Measurements from ENCODE around the gene TNFRSF18.
"Not testable (repeated sequence)": the region's sequence is repeated elsewhere in the genome, so short reads cannot be mapped to it uniquely, and the experiment has no call there.

TNFRSF18 gene

DNA sequence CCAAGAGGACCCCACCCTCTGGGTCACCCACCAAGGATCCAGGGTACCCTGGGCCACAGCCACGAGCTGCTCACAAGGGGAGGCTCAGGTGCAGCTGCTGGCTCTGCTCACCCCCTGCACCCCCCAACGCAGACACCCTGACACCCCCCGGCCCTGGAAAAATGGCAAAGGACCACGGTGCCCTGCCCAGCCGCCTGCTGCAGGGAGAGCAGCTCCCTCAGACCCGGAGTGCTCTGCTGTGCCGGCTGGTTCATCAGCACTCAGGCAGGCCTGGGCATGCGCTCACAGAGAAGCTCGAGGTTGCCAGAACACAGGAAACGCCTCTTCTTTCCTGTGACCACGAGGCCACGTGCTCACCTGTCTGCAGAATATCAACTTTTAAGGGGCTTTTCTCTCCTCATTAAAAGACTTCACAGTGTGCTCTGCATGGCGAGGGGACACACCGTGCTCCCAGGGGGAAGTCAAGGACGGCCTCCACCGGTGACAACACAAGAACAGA lies 44.4 kb upstream of the TNFRSF18 start:
- TF ChIP-seq, protein P1, sequence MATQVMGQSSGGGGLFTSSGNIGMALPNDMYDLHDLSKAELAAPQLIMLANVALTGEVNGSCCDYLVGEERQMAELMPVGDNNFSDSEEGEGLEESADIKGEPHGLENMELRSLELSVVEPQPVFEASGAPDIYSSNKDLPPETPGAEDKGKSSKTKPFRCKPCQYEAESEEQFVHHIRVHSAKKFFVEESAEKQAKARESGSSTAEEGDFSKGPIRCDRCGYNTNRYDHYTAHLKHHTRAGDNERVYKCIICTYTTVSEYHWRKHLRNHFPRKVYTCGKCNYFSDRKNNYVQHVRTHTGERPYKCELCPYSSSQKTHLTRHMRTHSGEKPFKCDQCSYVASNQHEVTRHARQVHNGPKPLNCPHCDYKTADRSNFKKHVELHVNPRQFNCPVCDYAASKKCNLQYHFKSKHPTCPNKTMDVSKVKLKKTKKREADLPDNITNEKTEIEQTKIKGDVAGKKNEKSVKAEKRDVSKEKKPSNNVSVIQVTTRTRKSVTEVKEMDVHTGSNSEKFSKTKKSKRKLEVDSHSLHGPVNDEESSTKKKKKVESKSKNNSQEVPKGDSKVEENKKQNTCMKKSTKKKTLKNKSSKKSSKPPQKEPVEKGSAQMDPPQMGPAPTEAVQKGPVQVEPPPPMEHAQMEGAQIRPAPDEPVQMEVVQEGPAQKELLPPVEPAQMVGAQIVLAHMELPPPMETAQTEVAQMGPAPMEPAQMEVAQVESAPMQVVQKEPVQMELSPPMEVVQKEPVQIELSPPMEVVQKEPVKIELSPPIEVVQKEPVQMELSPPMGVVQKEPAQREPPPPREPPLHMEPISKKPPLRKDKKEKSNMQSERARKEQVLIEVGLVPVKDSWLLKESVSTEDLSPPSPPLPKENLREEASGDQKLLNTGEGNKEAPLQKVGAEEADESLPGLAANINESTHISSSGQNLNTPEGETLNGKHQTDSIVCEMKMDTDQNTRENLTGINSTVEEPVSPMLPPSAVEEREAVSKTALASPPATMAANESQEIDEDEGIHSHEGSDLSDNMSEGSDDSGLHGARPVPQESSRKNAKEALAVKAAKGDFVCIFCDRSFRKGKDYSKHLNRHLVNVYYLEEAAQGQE (IDR thresholded peaks at IDR 0.05; ENCODE audit: insufficient replicate concordance, low read depth) = no peak
- TF ChIP-seq GABPA (IDR thresholded peaks at IDR 0.05; ENCODE audit: low read depth) (no peak), SPI1 (IDR thresholded peaks at IDR 0.05; ENCODE audit: borderline replicate concordance, low read depth) (no peak), POLR2AphosphoS5 (IDR thresholded peaks at IDR 0.05; ENCODE audit: low read depth) (no peak)
- TF ChIP-seq, protein P2, sequence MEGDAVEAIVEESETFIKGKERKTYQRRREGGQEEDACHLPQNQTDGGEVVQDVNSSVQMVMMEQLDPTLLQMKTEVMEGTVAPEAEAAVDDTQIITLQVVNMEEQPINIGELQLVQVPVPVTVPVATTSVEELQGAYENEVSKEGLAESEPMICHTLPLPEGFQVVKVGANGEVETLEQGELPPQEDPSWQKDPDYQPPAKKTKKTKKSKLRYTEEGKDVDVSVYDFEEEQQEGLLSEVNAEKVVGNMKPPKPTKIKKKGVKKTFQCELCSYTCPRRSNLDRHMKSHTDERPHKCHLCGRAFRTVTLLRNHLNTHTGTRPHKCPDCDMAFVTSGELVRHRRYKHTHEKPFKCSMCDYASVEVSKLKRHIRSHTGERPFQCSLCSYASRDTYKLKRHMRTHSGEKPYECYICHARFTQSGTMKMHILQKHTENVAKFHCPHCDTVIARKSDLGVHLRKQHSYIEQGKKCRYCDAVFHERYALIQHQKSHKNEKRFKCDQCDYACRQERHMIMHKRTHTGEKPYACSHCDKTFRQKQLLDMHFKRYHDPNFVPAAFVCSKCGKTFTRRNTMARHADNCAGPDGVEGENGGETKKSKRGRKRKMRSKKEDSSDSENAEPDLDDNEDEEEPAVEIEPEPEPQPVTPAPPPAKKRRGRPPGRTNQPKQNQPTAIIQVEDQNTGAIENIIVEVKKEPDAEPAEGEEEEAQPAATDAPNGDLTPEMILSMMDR (IDR thresholded peaks at IDR 0.05; ENCODE audit: insufficient read depth, low read length) = no peak
- DNase-seq (ENCODE audit: low read depth in 1 of 2, low spot score in 1 of 2) = no peak
- Histone ChIP-seq H3K4me3 (replicated peaks; ENCODE audit: insufficient read depth, low read length) (no peak overlapping the region), H3K27me3 (ENCODE audit: insufficient read depth, poor library complexity, severe bottlenecking) (peaks cover 10% of the 10 kb centered on the region), H3K27ac (replicated peaks) (no peak overlapping the region)

DNA sequence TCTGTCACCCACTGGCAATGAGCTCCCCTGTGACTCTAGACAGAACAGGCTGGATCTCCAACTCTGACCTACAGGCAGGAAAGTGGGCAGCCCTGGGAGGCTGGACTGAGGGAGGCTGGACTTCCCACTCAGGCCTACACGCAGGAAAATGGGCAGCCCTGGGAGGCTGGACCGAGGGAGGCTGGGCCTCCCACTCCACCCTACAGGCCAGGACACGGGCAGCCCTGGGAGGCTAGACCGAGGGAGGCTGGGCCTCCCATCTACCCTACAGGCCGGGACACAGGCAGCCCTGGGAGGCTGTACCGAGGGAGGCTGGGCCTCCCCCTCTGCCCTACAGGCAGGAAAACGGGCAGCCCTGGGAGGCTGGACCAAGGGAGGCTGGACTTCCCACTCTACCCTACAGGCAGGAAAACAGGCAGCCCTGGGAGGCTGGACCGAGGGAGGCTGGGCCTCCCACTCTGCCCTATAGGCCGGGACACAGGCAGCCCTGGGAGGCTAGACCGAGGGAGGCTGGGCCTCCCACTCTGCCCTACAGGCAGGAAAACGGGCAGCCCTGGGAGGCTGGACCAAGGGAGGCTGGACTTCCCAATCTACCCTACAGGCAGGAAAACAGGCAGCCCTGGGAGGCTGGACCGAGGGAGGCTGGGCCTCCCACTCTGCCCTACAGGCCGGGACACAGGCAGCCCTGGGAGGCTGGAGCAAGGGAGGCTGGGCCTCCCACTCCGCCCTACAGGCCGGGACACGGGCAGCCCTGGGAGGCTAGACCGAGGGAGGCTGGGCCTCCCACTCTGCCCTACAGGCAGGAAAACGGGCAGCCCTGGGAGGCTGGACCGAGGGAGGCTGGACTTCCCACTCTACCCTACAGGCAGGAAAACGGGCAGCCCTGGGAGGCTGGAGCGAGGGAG lies 41.9 kb upstream of the TNFRSF18 start:
- not testable (repeated sequence) for H3K27ac ChIP-seq (replicated peaks); H3K4me3 ChIP-seq (replicated peaks; ENCODE audit: insufficient read depth, low read length); DNase-seq (ENCODE audit: low read depth in 1 of 2, low spot score in 1 of 2); H3K27me3 ChIP-seq (ENCODE audit: insufficient read depth, poor library complexity, severe bottlenecking)

DNA sequence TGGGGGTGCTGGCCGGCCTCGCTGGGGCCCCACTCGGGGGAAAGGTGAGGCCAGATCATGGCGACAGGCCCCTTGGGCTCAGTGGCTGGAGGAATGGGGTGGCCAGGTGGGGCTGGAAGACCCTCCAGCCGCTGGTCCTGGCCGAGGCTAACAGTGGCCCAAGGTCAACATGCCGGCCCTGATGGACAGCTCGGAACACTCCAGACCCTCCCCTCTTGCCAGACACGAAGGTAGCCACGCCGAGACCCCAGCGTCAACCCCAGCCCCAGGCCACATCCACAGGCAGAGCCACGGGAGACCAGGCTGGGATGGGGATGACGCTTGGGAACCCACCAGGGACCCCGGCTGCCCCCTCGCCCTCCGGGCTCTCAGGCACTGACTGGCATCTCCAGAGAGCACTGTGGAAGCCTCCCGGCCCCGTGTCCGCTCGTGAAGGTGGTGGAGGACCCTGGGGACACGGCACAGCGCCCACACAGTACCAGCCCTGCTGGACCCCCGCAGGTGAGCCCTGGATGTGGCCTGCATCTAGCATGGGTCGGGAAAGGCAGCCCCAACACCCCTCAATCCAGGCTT lies 41.0 kb upstream of the TNFRSF18 start:
- Histone ChIP-seq H3K27me3 (ENCODE audit: insufficient read depth, poor library complexity, severe bottlenecking) (peaks cover 10% of the 10 kb centered on the region), H3K4me3 (replicated peaks; ENCODE audit: insufficient read depth, low read length) (no peak overlapping the region), H3K27ac (replicated peaks) (no peak overlapping the region)
- no peak for DNase-seq (ENCODE audit: low read depth in 1 of 2, low spot score in 1 of 2)
- TF ChIP-seq GABPA (IDR thresholded peaks at IDR 0.05; ENCODE audit: low read depth) = no peak
- TF ChIP-seq, protein P1 (IDR thresholded peaks at IDR 0.05; ENCODE audit: insufficient replicate concordance, low read depth) = no peak

DNA sequence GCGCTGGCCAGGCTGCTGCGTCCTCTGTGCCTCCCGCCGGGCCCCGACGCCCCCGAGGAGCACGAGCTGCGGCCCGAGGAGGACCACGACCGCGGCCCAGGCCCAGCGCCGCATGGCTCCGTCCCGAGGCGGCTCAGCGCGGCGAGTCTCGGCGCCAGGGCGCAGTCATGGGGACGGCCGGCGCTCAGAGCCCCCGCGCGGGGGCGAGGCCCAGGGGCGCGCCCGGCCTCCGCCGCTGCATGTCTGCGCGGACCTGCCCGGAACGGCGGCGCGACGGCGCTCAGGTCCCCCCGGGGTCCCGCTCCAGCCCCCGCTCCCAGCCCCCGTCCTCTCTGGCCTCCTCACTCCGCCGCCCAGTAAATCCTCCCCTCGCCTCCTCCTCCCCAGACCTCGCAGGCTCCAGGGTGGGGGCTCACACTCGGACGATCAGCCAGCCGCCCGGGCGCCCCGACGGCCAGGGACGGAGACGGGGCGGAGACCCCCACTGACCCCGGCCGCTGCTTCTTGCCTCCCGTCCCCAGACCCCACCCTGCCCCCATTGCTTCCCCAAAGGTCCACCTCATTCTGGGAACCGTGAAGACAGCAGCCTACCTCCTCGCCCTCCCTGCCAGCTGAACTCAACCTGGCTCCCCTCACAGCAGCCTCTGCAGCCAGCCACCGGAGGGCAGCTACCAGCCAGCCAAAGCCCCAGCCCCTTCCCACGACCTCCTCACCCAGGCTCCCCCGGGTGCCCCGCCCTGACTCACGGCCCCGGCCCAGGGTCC lies 40.4 kb upstream of the TNFRSF18 start, which contains the start of gene C1QTNF12:
C1QTNF12 (minus strand) TSS at position 146 of the 764 bp plus-strand sequence; CDS start at position 114, 32 bp downstream.
- no peak for DNase-seq (ENCODE audit: low read depth in 1 of 2, low spot score in 1 of 2)
- peaks cover 10% of the 10 kb centered on the region for H3K27me3 ChIP-seq (ENCODE audit: insufficient read depth, poor library complexity, severe bottlenecking)
- TF ChIP-seq GABPA (IDR thresholded peaks at IDR 0.05; ENCODE audit: low read depth) (no peak), SPI1 (IDR thresholded peaks at IDR 0.05; ENCODE audit: borderline replicate concordance, low read depth) (no peak), POLR2AphosphoS5 (IDR thresholded peaks at IDR 0.05; ENCODE audit: low read depth) (no peak)
- TF ChIP-seq, protein P1 (IDR thresholded peaks at IDR 0.05; ENCODE audit: insufficient replicate concordance, low read depth) = no peak
- TF ChIP-seq, protein P2 (IDR thresholded peaks at IDR 0.05; ENCODE audit: insufficient read depth, low read length) = no peak

More for the DNA sequence above, 40.4 kb upstream of the TNFRSF18 start, which contains the start of gene C1QTNF12:
- Histone ChIP-seq H3K4me3 (replicated peaks; ENCODE audit: insufficient read depth, low read length) (no peak within 1 kb of the TSS), H3K27ac (replicated peaks) (no peak within 1 kb of the TSS)
